Measurements from ENCODE around the gene F7. TPM values are rescaled to one million over a fixed set of nuclear protein-coding genes. Genes with fewer than 3 reads are reported as not detected.

F7 gene
- total and polyA plus RNA-seq, 2 donors (not counting 1 experiment from before 2014, with no cell fraction given): not detected

- Mint-ChIP-seq H3K27me3 (peaks cover 16% of the 10 kb centered on the region), H3K4me1 (no peaks in the 10 kb centered on the region), H3K9me3 (ENCODE audit: insufficient read depth) (no peaks in the 10 kb centered on the region), H3K4me3 (no peak overlapping the region), H3K27ac (no peak overlapping the region)
- WGBS (ENCODE audit: insufficient coverage): 83% methylated on average over 7 of the region's 7 CpGs
- CTCF ChIA-PET: no interaction called here
- POLR2A ChIA-PET: no interaction called here
- ATAC-seq (ENCODE audit: low read depth) (no peak), DNase-seq (no peak)
- Histone ChIP-seq H3K27ac (ENCODE audit: low read length in 2 of 2) (no peak overlapping the region), H3K4me1 (ENCODE audit: control insufficient read depth in 2 of 2, insufficient read depth in 2 of 2, low read length in 2 of 2) (no peaks in the 10 kb centered on the region), H3K36me3 (replicated peaks in 1 of 2; ENCODE audit: control extremely low read depth in 1 of 2, control insufficient read depth in 1 of 2, extremely low read depth in 1 of 2, insufficient read depth in 2 of 2, low read length in 1 of 2) (no peaks in the 10 kb centered on the region), H3K4me3 (ENCODE audit: control extremely low read depth in 1 of 5, extremely low read depth in 1 of 5, insufficient read depth in 1 of 5, low read depth in 2 of 5, low read length in 4 of 5) (no peak overlapping the region), H3K9ac (ENCODE audit: low read length) (no peak overlapping the region), H3K79me2 (ENCODE audit: control insufficient read depth, insufficient read depth, low read length) (no peaks in the 10 kb centered on the region), H3K9me3 (ENCODE audit: control extremely low read depth in 1 of 3, control insufficient read depth in 2 of 3, insufficient read depth in 1 of 3, low read length in 2 of 3) (peaks cover 0 to 8% (median 0%) of the 10 kb centered on the region in 3 donors), H4K20me1 (ENCODE audit: control insufficient read depth, insufficient read depth, low read length, poor library complexity, severe bottlenecking) (no peaks in the 10 kb centered on the region), H2AFZ (ENCODE audit: insufficient read depth, low read depth, low read length, poor library complexity, severe bottlenecking) (no peak overlapping the region), H3K4me2 (replicated peaks; ENCODE audit: low read depth, low read length, poor library complexity, severe bottlenecking) (no peak overlapping the region), H3K27me3 (replicated peaks in 1 of 4; ENCODE audit: control extremely low read depth in 1 of 4, control insufficient read depth in 3 of 4, insufficient read depth in 4 of 4, low read length in 3 of 4) (peaks cover 0 to 7% (median 0%) of the 10 kb centered on the region in 4 experiments)
- TF ChIP-seq EZH2 (IDR thresholded peaks at IDR 0.05; ENCODE audit: borderline replicate concordance, insufficient read depth, low read depth, low read length, poor library complexity, severe bottlenecking) (no peak), CTCF (IDR thresholded peaks at IDR 0.05) (no peak)
- intact Hi-C loops (cut with micrococcal nuclease): no loop called here
These were observed 37.3 kb downstream of the F7 start for GRCh38 chr13:113142876-113143275.

- TF ChIP-seq CTCF (IDR thresholded peaks at IDR 0.05): no peak
- TF ChIP-seq EZH2 (IDR thresholded peaks at IDR 0.05; ENCODE audit: borderline replicate concordance, insufficient read depth, low read depth, low read length, poor library complexity, severe bottlenecking): no peak
- ChIA-PET CTCF (no interaction called here), POLR2A (no interaction called here)
- no peak overlapping the region for H3K4me3 ChIP-seq (ENCODE audit: control extremely low read depth in 1 of 5, extremely low read depth in 1 of 5, insufficient read depth in 1 of 5, low read depth in 2 of 5, low read length in 4 of 5)
- ATAC-seq (ENCODE audit: low read depth) (no peak), DNase-seq (no peak)
- WGBS (ENCODE audit: insufficient coverage): 92% methylated on average over 37 of the region's 39 CpGs
- H3K27me3 ChIP-seq (replicated peaks in 1 of 4; ENCODE audit: control extremely low read depth in 1 of 4, control insufficient read depth in 3 of 4, insufficient read depth in 4 of 4, low read length in 3 of 4): peaks cover 0 to 7% (median 0%) of the 10 kb centered on the region in 4 experiments
- H3K27me3 Mint-ChIP-seq: peaks cover 17% of the 10 kb centered on the region
- H3K36me3 ChIP-seq (replicated peaks in 1 of 2; ENCODE audit: control extremely low read depth in 1 of 2, control insufficient read depth in 1 of 2, extremely low read depth in 1 of 2, insufficient read depth in 2 of 2, low read length in 1 of 2): no peaks in the 10 kb centered on the region
- H3K27ac ChIP-seq (ENCODE audit: low read length in 2 of 2): no peak overlapping the region
- H3K9me3 Mint-ChIP-seq (ENCODE audit: insufficient read depth): no peaks in the 10 kb centered on the region
- no peaks in the 10 kb centered on the region for H3K4me1 ChIP-seq (ENCODE audit: control insufficient read depth in 2 of 2, insufficient read depth in 2 of 2, low read length in 2 of 2)
- H3K9me3 ChIP-seq (ENCODE audit: control extremely low read depth in 1 of 3, control insufficient read depth in 2 of 3, insufficient read depth in 1 of 3, low read length in 2 of 3): peaks cover 0 to 8% (median 0%) of the 10 kb centered on the region in 3 donors
- no peak overlapping the region for H3K27ac Mint-ChIP-seq
- no peaks in the 10 kb centered on the region for H3K4me1 Mint-ChIP-seq
- no peak overlapping the region for H3K4me3 Mint-ChIP-seq
- H4K20me1 ChIP-seq (ENCODE audit: control insufficient read depth, insufficient read depth, low read length, poor library complexity, severe bottlenecking): no peaks in the 10 kb centered on the region
- no peaks in the 10 kb centered on the region for H3K79me2 ChIP-seq (ENCODE audit: control insufficient read depth, insufficient read depth, low read length)
- H2AFZ ChIP-seq (ENCODE audit: insufficient read depth, low read depth, low read length, poor library complexity, severe bottlenecking): no peak overlapping the region
- intact Hi-C loops (cut with micrococcal nuclease): no loop called here
- no peak overlapping the region for H3K9ac ChIP-seq (ENCODE audit: low read length)
- H3K4me2 ChIP-seq (replicated peaks; ENCODE audit: low read depth, low read length, poor library complexity, severe bottlenecking): no peak overlapping the region
These were observed 38.1 kb downstream of the F7 start for GRCh38 chr13:113143466-113144254.

All from B cell (primary cell).